GM19452 (cell line): ENCODE results near the gene PLS3.
"Not testable (repeated sequence)": the region's sequence is repeated elsewhere in the genome, so short reads cannot be mapped to it uniquely, and the experiment has no call there.

Source experiments
- ATAC-seq: cut with Tn5 transposase; IDR thresholded peaks from one replicate; pipeline ENCODE4 v1.9.1; 2021; ENCODE audit not compliant: unreplicated experiment

Gene PLS3, protein sequence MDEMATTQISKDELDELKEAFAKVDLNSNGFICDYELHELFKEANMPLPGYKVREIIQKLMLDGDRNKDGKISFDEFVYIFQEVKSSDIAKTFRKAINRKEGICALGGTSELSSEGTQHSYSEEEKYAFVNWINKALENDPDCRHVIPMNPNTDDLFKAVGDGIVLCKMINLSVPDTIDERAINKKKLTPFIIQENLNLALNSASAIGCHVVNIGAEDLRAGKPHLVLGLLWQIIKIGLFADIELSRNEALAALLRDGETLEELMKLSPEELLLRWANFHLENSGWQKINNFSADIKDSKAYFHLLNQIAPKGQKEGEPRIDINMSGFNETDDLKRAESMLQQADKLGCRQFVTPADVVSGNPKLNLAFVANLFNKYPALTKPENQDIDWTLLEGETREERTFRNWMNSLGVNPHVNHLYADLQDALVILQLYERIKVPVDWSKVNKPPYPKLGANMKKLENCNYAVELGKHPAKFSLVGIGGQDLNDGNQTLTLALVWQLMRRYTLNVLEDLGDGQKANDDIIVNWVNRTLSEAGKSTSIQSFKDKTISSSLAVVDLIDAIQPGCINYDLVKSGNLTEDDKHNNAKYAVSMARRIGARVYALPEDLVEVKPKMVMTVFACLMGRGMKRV

DNA sequence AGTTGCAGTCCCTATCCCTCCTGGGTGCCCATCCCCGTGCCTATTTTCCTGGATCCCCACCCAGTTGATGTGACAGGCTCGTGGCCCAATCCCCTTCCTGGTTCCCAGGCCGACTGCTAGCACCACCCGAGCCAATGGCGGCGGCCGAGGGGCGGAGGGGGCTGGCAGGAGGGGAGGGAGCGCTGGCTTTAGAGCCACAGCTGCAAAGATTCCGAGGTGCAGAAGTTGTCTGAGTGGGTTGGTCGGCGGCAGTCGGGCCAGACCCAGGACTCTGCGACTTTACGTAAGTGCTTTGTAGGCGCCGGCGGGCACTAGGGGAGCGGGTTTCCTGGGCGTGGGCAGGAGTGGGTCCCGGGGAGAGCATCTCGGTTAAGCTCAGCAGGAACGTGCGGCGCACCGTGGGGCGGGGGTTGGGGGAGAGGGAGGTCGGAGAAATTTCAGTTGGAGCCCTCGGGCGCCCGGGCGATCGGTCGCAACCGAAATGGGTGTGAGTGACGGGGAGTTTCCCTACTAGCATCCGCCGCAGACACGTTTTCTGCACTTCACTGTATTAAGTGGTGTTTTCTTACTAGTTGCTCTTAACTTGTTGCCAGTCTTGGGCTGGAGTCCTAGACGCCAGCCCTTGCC, at the start of gene PLS3:
Gene PLS3, plus strand, starts transcription at position 197 of the 627 bp plus-strand sequence. CDS start 49,077 bp downstream, outside the sequence.
- ATAC-seq, result no peak

DNA sequence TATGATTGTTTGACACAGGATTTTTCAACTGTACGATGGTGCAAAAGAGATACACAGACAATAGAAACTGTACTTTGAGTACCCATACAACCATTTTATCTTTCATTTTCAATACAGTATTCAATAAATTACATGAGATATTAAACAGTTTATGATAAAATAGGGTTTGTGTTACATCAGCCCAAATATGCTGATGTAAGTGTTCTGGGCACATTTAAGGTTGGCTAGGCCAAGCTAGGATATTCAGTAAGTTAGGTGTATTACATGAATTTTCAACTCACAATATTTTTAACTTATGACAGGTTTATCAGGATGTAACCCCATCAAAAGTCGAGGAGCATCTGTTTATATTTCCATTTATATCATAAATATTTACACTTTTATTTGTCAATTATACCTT, 42.9 kb upstream of the PLS3 start:
- ATAC-seq, result no peak

DNA sequence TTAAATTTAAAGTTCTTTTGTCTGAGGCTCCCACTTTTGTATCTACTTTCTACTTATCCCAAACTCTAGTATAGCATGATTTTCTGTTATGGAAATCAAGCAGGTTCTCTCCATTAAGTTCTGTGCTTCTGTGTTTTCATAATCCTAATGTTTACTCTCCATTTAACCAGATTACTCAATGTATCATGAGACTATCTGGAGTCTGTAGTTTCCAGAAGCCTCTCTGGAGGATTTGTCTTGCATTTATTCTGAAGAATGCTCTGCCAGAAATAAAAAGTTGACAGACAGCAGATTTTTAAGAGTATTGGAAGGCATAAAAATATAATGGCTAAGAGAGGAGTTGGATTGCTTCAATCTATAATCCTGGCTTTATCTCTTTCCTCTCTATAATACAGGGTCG, 39.2 kb upstream of the PLS3 start:
- ATAC-seq, result no peak

DNA sequence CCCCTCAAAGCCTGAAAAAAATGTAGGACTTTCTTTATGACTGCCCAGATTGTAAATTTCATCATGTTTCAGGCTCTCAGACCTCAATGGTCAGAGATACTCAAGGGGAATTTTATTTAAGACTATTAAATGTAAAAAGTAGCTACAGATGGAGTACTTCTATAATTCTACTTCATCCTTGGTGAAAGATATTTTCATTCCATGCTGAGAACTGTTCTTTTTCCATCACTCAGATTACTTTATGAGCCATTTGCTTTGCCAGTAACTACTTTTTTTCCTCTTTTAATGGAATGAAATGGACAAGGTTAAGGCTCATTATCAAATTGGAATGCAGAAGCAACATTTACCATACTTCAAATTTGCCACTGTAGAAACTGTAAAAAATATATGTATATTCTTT, 38.0 kb upstream of the PLS3 start:
- ATAC-seq, result no peak

DNA sequence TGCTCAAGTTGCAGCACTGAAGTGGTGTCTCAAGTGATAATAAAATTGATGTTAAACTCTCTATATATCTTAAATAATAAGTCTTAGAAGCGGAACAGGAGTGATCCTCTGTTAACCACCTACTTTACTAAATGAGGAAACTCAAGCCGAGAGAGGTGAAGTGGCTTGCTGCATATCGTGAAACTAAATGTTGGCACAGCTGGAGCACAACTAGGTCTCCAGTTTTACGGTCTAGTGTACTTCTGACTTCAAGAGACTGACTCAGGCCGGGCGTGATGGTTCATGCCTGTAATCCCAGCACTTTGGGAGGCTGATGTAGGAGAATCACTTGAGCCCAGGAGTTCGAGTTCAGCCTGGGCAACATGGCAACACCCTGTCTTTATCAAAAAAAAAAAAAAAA, 35.5 kb upstream of the PLS3 start:
- ATAC-seq, result no peak

DNA sequence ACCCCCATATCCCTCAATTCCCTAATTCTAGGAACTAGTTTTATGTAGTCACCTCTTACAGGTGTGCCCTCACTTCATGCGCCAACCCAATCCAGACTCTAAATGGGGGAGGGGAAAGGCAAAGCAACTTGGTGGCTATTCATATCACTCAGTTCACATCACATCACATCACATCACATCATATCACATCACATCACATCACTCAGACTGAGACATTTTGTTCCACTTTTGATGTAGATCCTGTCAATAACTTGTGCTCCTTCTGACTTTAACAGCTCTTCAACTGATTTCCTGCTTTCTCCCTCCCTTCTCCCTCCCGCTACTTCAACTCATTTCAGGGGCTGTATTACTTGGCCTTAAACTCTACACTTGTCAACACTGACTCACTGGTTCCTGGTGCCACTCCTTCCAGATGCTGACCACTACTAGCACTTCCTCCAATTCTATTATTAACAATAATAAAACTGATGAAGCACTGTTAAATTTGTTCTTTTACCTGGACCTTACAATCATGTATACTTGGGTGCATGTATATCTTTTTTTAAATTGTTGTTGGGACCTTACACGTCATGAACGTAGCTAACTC, 29.1 kb upstream of the PLS3 start:
- ATAC-seq, result no peak

DNA sequence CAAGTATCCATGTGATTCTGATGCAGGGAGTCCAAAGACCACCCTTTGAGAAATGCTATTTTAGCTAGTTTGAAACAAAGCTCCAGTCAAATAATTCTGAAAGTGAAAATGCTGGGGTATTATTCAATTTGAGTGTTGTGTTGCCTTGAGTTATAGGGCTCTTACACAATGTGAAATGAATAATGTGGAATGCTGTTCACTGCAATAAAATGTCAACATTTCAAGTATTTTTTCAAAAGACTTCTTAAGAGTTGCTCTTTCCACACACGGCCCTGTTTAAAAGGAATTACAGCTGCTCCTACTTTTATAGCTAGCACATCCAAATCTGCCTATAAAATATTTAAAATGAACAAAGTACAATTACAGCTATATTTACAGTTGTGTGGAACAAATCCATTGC, 27.5 kb upstream of the PLS3 start:
- no peak for ATAC-seq

DNA sequence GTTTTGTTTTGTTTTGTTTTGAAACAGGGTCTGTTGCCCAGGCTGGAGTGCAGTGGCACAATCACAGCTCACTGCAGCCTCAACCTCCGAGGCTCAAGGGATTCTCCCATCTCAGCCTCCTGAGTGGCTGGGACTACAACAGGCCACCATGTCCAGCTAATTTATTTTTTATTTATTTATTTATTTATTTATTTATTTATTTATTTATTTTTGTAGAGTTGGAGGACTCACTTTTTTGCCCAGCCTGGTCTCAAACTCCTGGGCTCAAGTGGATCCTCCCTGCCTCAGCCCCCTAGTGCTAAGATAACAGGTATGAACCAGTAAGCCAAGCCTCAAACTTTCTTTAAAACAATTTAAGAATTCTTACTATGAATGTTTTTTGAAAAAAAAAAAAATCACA, 26.6 kb upstream of the PLS3 start:
- ATAC-seq, result no peak

DNA sequence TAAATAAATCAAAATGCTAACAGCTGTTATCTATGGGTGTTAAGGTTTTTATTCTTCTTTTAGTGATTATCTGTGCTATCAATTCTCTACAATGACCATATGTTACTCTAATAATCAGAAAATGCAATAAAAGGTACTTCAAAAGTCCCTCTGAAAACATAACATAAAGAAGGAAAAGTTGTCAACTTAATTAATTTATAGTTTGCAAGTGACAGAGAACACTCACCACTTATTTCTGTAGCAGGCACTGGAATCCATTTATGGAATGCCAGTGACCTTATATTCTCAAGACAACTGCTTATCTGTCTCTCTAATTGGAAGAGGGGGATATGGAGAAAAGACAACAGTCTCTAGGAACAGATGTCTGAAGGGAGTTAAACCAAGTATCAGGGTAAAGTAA, 25.6 kb upstream of the PLS3 start:
- no peak for ATAC-seq

DNA sequence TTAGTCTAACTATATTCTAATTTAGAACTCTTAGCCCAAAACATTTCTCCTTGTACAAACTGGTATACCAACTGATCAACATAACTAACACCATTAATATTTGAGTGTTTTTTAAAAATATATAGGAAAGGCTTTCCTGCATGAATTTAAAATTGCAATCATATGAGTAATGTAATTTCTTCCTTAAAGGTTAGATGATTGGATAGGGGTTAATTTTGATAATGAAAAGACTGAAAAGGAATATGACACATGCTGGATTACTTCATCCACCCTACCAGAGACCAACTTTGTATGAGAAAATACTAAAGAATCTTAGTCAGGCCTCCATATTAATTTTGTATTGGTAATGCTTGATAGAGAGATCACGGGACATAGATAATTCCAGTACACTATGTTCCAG, 25.1 kb upstream of the PLS3 start:
- no peak for ATAC-seq

DNA sequence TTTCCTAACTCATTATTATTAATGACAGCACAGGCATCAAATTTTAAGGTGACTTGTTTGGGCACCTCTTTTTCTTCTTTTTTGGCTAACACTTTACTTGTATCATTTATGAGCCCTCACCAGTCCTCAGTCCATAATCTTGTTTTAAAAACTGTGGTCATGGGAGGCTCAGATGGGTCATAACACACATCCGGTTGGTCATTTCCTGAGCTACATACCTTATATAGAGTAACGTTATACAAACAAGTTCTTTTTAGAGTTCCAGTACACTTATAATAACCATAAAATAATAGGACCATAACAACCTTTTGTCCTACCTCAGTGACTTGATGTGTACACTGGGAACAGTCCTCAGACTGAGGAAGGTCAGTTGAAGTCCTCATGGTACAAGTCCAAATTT, 21.1 kb upstream of the PLS3 start:
- ATAC-seq, result no peak

DNA sequence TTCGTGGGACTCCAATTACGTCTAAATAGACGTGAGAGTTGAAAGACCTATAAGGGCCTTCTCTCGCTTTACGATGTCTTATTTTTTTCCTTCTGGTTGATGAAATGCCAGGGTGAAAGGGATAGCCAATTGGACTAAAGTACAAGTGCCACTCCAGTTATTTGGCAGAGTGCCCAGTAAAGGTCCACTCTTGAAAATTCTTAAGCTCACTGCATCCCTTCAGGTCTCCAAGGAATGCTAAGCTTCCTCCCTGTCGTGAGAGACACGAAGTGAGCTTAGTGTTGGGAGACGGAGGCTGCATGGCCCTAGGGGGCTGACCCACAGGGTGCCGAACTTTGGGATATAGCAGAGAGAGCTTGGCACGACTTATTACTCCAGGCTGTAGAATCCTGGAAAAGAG, 19.9 kb upstream of the PLS3 start:
- not testable (repeated sequence) for ATAC-seq

DNA sequence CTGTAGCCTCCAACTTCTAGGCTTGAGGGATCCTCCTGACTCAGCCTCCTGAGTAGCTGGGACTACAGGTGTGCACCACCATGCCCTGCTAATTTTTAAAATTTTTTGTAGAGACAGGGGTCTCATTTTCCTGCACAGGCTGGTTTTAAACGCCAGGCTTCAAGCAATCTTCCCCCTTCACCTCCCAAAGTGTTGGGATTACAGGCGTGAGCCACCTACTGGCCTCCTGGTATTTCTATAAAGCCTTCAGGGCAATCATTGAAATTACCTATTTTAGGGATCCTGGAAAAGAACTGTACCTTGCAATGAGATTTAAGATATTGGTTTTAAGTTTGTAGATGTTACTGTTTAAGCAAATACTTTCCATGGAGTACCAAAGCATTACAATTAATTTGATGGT, 13.5 kb upstream of the PLS3 start:
- no peak for ATAC-seq

DNA sequence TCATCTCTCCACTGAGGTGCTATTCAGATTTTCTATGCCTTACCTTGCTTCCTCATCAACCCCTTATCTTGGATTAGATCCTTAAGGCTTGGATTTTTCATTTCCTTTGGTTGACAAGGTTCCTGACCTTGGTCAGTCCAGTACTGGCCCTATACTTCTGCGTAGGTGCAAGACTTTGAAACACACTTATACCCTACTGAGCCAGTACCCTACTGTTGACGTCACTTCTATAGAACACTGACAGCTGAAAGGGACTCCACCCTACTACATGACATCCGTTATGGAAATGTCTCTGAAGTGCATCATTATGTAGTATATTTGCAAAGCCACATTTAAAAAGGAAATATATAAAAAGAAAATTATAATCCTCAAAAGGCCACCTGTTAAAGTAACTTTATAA, 12.0 kb upstream of the PLS3 start:
- ATAC-seq, result no peak

DNA sequence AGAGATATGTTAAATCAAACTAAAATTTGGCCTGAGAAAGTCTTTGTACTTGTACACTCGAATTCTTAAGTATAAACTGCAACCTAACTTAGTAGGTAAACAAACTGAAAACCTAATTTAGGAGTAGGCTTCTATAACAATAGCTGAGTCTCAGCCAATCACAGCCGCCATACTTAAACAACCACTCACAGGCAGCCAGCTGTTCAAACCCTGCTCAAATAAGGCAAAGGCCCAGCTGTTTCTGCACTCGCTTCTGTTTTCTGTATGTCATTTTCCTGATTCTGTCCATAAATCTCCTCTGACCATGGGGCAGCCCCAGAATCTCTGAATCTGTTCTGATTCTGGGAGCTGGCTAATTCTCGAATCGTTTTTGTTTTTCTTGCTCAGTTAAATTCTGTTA, 7.8 kb upstream of the PLS3 start:
- no peak for ATAC-seq

DNA sequence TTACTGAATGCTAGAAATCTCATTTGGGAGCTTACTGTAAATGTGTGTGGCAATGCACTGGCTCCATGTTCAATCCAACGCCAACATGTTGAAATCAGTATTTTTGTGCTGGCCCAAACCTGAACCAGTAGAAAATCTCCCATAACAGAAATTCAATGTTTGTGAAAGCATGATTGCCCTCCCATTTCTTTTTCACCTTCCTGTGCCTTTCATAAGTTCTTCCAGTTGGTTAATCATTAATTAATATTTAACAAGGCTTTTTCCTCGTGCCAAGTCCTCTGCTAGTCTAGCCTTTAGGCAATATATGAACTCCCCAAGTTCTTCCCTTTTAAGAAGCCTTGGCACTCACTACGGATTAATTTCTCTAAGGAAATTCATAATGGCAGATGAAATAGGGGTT, 1.3 kb upstream of the PLS3 start:
- no peak for ATAC-seq

DNA sequence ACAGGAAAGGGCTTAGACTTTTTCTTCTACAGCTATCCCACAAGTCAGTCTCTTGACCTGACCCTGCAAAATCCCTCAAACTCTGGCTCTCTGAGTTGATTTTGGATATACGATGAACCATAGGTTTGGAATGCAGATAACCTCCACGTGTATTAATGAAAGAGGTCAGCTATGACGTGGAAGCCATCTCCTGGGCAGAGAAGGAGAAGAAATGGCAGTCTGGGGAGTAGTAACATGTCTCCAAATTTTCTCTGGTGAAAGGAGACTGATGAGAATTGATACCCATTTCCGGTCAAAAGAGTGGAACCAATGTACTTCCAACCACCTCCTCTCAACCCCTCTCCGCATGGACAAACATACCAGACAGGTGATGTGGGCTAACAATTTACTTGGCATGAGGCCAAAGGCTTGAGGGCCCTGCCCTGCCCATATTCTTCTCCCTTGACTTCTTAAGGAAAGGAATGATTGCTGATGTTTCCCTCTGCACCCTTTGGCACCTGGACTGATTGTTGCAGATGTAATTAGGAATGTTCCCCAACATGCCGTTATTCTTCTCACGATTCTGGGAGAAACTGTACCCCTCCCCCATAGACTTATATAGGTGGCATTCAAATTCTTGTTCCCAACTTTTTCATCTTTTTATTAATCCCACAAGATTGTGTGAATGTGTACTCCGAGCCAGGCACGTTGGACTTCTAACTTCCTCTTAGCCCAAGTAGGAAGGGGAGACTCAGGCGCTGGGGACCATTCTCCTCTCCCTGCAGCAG, 580 bp upstream of the PLS3 start:
- ATAC-seq, result no peak

DNA sequence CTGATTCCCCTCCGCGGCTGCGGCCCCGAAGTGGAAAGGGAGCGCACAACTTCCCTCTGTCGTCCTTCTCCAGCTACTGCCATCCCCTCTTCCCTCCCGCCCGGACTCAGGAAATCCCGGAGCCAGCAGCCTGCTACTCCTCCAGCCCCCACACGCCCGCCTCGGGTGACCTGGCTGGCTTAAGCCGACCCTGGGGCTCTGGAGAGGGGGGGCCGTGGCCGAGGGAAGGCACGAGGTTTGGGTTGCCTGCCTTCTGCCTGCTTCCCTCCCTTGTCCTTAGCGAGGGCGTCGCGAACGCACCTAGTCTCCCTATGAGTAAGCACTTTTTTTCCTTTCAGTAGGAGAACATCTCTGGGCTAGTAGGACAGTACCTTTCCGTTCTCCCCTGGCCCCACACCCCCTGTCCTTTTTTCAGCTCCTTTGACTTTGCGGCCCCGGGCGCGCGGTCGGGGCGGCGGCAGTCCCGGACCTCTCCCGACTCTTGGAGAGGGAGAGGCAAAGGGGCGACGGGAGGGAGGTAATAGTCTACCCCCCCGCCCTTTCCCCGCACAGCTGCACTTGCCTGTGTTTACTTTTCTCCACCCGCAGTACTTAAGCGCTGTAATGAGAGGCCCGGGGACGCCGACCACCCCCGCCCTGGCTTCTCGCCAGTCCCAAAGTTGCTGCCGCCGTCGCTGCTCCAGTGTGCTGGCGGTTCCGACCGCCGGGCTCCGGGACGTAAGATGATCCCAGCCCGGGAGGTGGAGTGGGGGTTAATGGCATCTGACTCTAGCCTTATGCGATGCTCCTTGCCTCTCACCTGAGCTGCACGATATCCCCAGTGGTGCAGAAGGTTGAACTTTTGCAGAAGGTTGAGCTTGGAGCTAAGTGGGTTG, 868 bp downstream of the PLS3 start:
- ATAC-seq, result no peak

DNA sequence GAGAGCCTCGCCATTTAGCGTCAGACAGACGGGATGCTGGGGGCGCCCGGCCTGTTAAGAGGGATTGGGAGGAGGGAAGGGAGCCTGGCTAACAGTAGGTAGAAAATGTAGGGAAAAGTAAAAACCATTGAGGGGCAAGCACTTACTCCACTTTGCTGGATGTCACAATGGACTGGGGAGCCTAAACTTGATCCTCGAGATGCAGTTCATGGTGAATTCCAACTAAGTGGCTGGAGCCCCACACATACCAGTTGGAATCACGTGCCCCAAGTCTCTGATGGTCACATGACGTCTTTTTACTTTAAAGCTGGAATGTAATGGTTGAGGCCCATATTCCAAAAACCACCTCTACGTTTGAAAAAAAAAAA, 1.5 kb downstream of the PLS3 start:
- ATAC-seq, result no peak

DNA sequence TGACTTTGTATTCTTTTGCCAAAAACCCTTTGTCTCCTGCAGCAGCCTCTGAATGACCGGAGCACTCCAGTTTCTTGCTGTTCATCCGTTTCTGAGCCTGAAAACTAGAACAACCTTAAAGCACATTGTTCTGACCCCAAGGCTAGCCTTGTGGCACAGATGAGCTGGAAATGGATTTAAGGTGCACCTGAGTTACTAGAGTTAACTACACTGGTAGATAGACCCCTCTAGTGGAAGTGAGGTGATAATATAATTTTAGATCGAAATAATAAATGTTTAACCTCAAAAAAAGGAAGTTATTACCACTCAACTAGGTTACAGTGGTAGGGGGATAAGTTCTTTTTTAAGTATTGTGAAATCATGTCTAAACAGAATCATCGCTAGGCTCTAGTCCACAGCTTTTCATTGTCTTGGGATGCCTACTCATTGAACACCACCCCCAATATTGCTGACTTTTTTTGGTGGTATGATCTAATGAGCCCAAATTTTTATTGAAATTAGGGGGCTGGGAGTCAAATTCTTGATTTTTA, 2.7 kb downstream of the PLS3 start:
- ATAC-seq, result no peak
